ENCODE data around the gene LINGO4.

Gene LINGO4

GRCh38 chr1:151803915-151804314, 1.3 kb downstream of the LINGO4 start:
- no peak for TF ChIP-seq CTCF (IDR thresholded peaks at IDR 0.05; ENCODE audit: low read depth, low read length)

GRCh38 chr1:151803164-151803563, 2.1 kb downstream of the LINGO4 start:
- no peak overlapping the region for H3K4me3 ChIP-seq (ENCODE audit: low read depth, low read length)

More at GRCh38 chr1:151803915-151804314, 1.3 kb downstream of the LINGO4 start:
- H3K4me3 ChIP-seq (ENCODE audit: low read depth, low read length), result no peak overlapping the region

GRCh38 chr1:151802372-151802771, 2.8 kb downstream of the LINGO4 start:
- TF ChIP-seq CTCF (IDR thresholded peaks at IDR 0.05; ENCODE audit: low read depth, low read length), result no peak
- H3K4me3 ChIP-seq (ENCODE audit: low read depth, low read length), result no peak overlapping the region

More at GRCh38 chr1:151803164-151803563, 2.1 kb downstream of the LINGO4 start:
- no peak for TF ChIP-seq CTCF (IDR thresholded peaks at IDR 0.05; ENCODE audit: low read depth, low read length)

- no peak overlapping the region for H3K4me3 ChIP-seq (ENCODE audit: low read depth, low read length)
- TF ChIP-seq CTCF (IDR thresholded peaks at IDR 0.05; ENCODE audit: low read depth, low read length), result no peak
Observed at GRCh38 chr1:151801846-151802245, 3.4 kb downstream of the LINGO4 start.

GRCh38 chr1:151801310-151801820, 3.9 kb downstream of the LINGO4 start:
- no peak for TF ChIP-seq CTCF (IDR thresholded peaks at IDR 0.05; ENCODE audit: low read depth, low read length)
- no peak overlapping the region for H3K4me3 ChIP-seq (ENCODE audit: low read depth, low read length)

- no peak overlapping the region for H3K4me3 ChIP-seq (ENCODE audit: low read depth, low read length)
- TF ChIP-seq CTCF (IDR thresholded peaks at IDR 0.05; ENCODE audit: low read depth, low read length), result no peak
Observed at GRCh38 chr1:151800830-151801229, 4.4 kb downstream of the LINGO4 start.

GRCh38 chr1:151799179-151800022, 5.8 kb downstream of the LINGO4 start:
- TF ChIP-seq CTCF (IDR thresholded peaks at IDR 0.05; ENCODE audit: low read depth, low read length), result no peak
- no peak overlapping the region for H3K4me3 ChIP-seq (ENCODE audit: low read depth, low read length)

Data from WI38 (cell line).